HG02678 (cell line): ENCODE measurements around the gene MELTF.

Experiments used
- ATAC-seq: cut with Tn5 transposase; IDR thresholded peaks from one replicate; pipeline ENCODE4 v1.9.1; 2021; ENCODE audit warnings: mild to moderate bottlenecking, moderate library complexity; ENCODE audit not compliant: unreplicated experiment

The MELTF gene

DNA sequence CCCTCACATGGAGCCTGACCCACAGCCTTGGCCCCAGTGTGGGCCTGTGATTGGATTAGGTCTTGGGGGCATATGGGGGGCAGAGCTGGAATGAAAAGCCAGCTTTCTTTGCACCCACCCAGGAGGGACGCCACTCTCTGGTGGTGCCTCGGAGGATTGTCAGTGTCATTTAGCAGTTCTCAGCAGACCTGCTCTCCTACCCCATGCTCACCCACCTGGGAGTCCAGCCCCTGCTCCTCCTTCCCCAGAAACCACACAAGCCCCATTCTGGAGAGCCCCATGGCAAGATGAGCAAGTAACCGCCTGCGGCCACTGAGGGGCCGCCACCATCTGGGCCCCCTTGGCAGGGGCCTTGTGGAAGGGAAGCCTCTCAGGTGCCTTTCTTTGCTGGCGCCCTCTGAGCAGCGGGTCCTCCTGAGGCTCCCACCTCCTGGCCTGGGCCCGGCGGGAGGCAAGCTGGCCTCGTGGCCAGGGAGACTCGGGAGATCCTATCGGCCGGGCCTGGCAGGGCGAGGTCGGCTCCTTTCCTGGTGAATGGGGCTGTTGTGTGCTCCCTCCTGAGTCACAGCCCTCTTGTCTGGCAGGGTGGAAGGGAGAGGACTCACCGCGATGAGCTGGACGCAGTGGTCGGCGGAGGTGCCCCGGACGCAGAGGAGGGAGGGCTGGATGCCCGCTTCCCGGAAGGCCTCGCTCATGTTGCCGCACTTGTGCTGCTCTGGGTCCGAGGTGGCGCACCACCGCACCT, 2.3 kb downstream of the MELTF start:
- ATAC-seq, result no peak

GRCh38 chr3:197026481-197026866, 3.1 kb downstream of the MELTF start:
- ATAC-seq, result no peak

- ATAC-seq, result no peak
These were observed 3.7 kb downstream of the MELTF start for GRCh38 chr3:197025736-197026480.

GRCh38 chr3:197024881-197025735, 4.5 kb downstream of the MELTF start:
- no peak for ATAC-seq

GRCh38 chr3:197023998-197024651, 5.5 kb downstream of the MELTF start:
- no peak for ATAC-seq

DNA sequence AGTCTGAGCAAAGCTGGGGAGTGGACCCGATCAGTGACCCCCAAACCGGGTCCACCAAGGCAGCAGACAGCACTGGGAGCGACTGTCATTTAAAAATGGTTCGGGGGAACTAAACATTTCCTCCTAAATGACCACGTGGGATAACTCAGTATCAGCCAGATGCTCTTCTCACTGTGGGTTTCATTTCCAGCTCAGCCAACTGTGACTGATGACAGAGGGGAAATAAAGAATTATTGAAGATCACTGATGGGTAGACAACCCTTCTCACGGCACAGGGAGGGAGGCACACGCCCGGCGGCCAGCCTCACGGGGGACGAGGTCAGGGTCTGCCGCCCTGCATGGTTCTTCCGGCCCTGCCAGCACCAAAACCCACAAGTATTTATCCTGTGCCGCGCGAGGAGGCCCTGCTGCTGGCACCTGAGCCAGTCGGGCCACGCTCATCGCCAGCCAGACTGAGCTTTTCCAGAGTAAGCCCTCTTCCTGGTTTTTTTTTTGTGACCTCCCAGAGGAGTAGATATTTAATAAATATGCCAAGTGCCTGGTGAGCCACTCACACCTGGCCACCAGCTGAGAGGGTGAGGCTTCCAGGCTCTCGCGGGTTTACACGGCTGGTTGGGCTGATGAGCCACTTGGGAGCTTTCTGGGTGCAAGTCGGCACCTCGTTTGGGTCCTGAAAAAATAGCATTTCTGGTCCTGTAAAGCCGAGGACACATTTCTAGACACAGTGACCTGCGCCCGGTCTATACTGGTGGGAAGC, 6.2 kb downstream of the MELTF start:
- ATAC-seq, result peak; percentile 64

DNA sequence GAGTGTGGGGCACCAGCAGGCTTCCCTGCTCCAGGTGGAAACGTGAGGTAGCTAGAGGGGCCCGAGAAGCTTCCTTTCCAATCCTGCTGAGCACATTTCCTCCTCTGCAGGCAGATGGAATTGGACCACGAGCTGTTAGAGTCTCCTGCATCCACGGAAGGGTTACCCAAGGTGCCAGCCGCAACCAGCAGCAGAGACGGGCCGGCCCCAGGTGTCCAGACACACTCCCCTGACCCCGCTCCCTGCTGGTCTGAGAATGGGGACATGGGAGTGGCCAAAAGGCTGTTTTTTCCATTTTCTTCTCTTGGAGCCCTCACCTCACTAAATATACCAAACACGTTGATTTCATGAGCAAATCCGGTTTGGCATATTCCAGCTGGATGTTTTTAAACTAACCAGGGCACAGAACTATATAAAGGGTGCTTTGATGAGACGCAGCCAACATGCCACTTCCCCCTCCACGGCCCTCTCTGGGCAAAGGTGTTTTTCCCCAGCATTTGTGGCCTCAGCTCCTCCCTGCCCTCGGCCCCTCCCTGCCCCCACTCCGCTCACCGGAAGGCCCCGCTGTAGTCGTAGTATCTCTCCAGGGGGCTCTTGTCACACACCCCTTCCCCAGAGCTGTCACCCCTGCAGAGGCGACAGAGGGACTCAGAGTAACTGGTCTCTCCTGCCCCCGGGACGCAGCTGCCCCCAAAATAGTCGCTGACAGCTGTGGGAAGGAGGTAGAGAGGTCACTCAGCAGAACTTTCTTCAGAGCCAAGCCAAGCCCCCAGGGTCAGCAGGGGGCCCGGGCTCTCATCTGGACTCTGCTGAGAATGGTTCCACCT, 7.0 kb downstream of the MELTF start:
- ATAC-seq, result no peak

DNA sequence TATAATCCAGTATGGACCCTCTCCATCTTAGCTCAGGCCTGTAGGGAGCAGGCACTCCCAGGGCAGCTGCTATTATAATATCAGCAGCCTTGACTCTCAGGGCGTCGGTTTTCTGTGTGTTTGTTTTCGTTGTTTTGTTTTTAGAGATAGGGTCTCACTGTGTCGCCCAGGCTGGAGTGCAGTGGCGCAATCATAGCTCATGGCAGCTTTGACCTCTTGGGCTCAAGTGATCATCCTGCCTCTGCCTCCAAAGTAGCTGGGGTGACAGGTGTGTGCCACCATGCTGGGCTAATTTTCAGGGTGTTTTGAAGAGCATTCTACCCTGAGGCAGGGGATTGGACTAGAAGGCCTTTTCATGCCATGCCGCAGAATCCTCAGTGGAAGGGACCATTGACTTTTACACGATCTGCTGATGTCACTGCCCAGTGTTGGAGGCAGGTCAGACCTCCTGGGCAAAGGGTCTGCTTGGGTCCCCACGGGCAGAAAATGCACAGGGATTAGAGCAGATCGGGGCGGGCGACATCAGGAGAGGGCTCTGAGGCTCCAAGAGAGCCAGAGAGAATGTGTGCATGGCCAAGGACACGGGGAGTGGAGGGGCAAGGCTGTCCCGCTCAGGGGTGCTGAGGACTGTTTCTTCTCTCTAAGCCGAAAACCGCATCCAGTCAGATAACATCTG, 7.8 kb downstream of the MELTF start:
- ATAC-seq, result no peak

- no peak for ATAC-seq
These were observed 8.4 kb downstream of the MELTF start for GRCh38 chr3:197021231-197021630.

DNA sequence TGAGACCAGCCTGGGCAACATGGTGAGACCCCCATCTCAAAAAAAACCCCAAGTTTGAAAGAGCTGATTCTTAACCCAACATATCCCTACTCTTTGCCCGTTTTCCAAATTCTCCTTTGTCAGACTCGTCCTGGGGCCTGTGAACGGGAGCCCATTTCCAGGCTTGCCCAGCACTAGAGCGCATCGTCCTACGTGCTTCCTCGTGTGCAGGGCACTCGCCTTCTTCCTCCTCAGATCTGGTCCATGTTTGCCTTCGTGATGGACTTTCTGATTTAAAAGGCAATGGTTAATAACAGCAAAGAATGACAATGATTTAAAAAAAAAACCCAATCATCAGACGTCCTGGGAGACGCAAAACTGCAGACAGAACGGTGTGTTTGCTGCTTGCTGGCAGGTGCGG, 10.1 kb downstream of the MELTF start:
- no peak for ATAC-seq

DNA sequence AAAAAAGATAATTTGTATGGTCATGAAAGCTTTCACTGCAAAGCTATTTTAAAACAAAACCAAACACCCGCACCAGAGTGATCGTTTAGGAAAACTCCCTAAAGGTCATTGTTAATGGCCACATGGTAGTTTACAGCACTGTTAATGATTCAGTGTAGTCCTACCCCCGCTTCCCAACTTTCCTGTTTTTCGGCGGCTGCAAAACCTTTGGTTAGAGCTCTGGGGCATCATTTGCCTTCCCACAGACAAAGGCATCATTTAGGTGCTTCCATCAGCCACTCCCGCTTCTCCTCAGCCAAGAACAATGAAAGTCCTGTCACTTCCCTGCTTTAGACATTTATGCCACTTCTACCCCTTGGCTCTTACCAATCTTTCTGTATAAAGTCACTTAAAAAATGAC, 10.6 kb downstream of the MELTF start:
- ATAC-seq, result no peak

GRCh38 chr3:197017003-197017402, 12.6 kb downstream of the MELTF start:
- no peak for ATAC-seq

GRCh38 chr3:197015790-197016736, 13.6 kb downstream of the MELTF start:
- no peak for ATAC-seq

DNA sequence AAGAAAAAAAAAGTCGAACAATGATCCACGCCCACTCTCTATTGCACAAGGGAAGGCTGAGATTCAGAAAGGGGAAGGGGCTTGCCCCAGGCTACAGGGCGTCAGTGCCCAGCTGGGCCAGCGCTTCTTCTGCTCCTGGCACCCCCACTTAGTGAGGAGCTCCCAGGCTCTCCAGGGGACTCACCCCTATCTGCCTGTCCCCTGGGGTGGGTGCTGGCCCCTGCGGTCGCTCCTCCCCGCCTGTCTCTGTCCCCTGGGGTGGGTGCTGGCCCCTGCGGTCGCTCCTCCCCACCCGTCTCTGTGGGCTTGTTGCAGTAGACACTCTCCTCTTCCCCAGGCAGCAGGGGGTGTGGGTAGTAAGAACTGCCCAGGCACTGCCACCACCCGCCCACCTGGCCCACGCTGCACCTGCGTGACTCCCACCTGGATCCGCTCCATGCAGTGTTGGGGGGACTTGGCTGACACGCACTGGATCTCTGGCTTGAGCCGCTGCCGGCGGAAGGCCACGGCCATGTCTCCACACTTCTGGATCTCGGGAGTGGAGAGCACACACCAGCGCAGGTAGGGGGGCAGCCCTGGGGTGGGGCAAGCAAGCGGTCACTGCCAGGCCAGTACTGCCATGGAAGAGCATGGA, 14.6 kb downstream of the MELTF start:
- ATAC-seq, result no peak

DNA sequence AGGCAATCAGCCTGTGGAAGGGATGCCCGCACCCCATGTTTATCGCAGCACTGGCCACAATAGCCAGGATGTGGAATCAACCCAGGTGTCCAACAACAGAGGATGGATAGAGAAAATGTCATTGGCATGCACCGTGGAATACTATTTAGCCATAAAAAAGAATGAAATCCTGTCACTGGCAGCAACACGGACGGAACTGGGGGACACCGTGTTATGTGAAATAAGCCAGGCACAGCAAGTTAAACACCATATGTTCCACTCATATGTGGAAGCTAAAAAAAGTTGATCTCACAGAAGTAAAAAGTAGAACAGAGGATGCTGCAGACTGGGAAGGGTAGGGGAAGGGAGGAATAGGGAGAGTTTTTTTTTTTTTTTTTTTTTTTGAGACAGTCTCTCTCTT, 15.6 kb downstream of the MELTF start:
- no peak for ATAC-seq

GRCh38 chr3:197012540-197012883, 17.1 kb downstream of the MELTF start:
- ATAC-seq, result no peak

- no peak for ATAC-seq
These were observed 17.7 kb downstream of the MELTF start for GRCh38 chr3:197011780-197012539.
